GM21390 (cell line): ENCODE measurements around the gene TAF1L.
A peak's percentile ranks its signal among the peaks of the same experiment; 100 is the strongest.

Experiments used
- ATAC-seq: cut with Tn5 transposase; IDR thresholded peaks from one replicate; pipeline ENCODE4 v1.9.1; 2021; ENCODE audit not compliant: unreplicated experiment

TAF1L gene

GRCh38 chr9:32596096-32596865 is 39.2 kb downstream of the TAF1L start:
- no peak for ATAC-seq

- no peak for ATAC-seq
Observed at GRCh38 chr9:32590898-32591297, 44.6 kb downstream of the TAF1L start.

- no peak for ATAC-seq
Observed at GRCh38 chr9:32590476-32590875, 45.0 kb downstream of the TAF1L start.

GRCh38 chr9:32589083-32589723 is 46.3 kb downstream of the TAF1L start:
- peak; percentile 72 for ATAC-seq

- no peak for ATAC-seq
Observed at GRCh38 chr9:32587901-32588300, 47.6 kb downstream of the TAF1L start.

- ATAC-seq = no peak
Observed at GRCh38 chr9:32584784-32585183, 50.7 kb downstream of the TAF1L start.

- no peak for ATAC-seq
Observed at GRCh38 chr9:32581512-32582143, 53.8 kb downstream of the TAF1L start.

- no peak for ATAC-seq
Observed at GRCh38 chr9:32580631-32581300, 54.7 kb downstream of the TAF1L start.

- peak; percentile 44 for ATAC-seq
Observed at GRCh38 chr9:32579706-32580331, 55.6 kb downstream of the TAF1L start.
